Endothelial cell of umbilical vein (primary cell): ENCODE results near the gene RASD2. TPM values are rescaled to one million over a fixed set of nuclear protein-coding genes. Genes with fewer than 3 reads are reported as not detected.

Experiments used
- BruUV-seq: library from RNA; stranded (reverse); fragments of 400-500 nt; replicated peaks from 2 replicates; lab custom pipeline; 2021; lab: Mats Ljungman, UMichigan
- CTCF ChIA-PET: fragments of 300-600, 350-600 bp; sonication (Branson Sonifier 250); formaldehyde crosslinking; loops from one replicate; lab custom pipeline; 2021; ENCODE audit warnings: antibody characterized with exemption, inconsistent platforms; lab: Charles Lee
- POLR2A ChIA-PET: fragments of 300-600, 350-600 bp; sonication (Branson Sonifier 250); formaldehyde crosslinking; loops from one replicate; lab custom pipeline; 2021; ENCODE audit warnings: antibody characterized with exemption, inconsistent platforms; lab: Charles Lee
- DNase-seq: peaks from one replicate; pipeline ENCODE4 v3.0.0-alpha.2; 2011; ENCODE audit warnings: low read depth, low spot score
- FAIRE-seq: peaks from 2 replicates; lab custom pipeline; 2011; peaks lifted over from hg19 to GRCh38; lab: Jason Lieb, UNC
- H2AFZ ChIP-seq: 2 replicates; pipeline ENCODE4 v1.6.0; 2012; ENCODE audit warnings: low read depth, low read length, control low read depth, inconsistent platforms
- H3K27ac ChIP-seq: 2 replicates; pipeline ENCODE4 v1.5.1; 2011; ENCODE audit warnings: low read depth, mild to moderate bottlenecking, control low read depth, low read length, moderate library complexity; ENCODE audit not compliant: insufficient read depth
- H3K27me3 ChIP-seq, 2 experiments: 2 replicates each; pipeline versions ENCODE4 v1.6.0 to v1.6.1; 2011; ENCODE audit warnings: low read length in 2 of 2, mixed read lengths in 1 of 2; ENCODE audit not compliant: control insufficient read depth in 2 of 2, insufficient read depth in 2 of 2
- H3K36me3 ChIP-seq, 2 experiments: 2 replicates in 1 of 2; 3 replicates in 1 of 2; pipeline ENCODE4 v1.5.1; 2011; ENCODE audit warnings: low read length in 2 of 2, mild to moderate bottlenecking in 1 of 2, moderate library complexity in 1 of 2; ENCODE audit not compliant: control insufficient read depth in 2 of 2, insufficient read depth in 2 of 2; ENCODE audit errors: extremely low read depth in 1 of 2
- H3K4me1 ChIP-seq: 3 replicates; pipeline ENCODE4 v1.5.1; 2011; ENCODE audit warnings: mild to moderate bottlenecking, low read length; ENCODE audit not compliant: control insufficient read depth, insufficient read depth; ENCODE audit errors: extremely low read depth
- H3K4me2 ChIP-seq: 2 replicates; pipeline ENCODE4 v1.6.1; 2011; ENCODE audit warnings: low read length, control low read depth, mixed read lengths; ENCODE audit not compliant: insufficient read depth
- H3K4me3 ChIP-seq, 3 experiments: fragments of 200-600 bp in 1 of 3; sonication (generic), shearing (Covaris generic) in 1 of 3; replicated peaks in 1 of 3; 2 replicates each; pipeline ENCODE4 v1.5.1; 2011 to 2016; ENCODE audit warnings: control low read depth in 3 of 3, low read length in 3 of 3, mild to moderate bottlenecking in 2 of 3, inconsistent platforms in 1 of 3, low read depth in 1 of 3, moderate library complexity in 1 of 3; ENCODE audit not compliant: insufficient read depth in 1 of 3
- H3K79me2 ChIP-seq: 2 replicates; pipeline ENCODE4 v1.6.0; 2012; ENCODE audit warnings: low read length, inconsistent platforms; ENCODE audit not compliant: control insufficient read depth, insufficient read depth
- H3K9ac ChIP-seq: replicated peaks from 2 replicates; pipeline ENCODE3; 2011; ENCODE audit warnings: low read length, control low read depth; ENCODE audit not compliant: insufficient read depth; ENCODE audit errors: extremely low read depth
- H3K9me1 ChIP-seq: replicated peaks from 3 replicates; pipeline ENCODE4 v1.6.0; 2011; ENCODE audit warnings: mild to moderate bottlenecking, low read length; ENCODE audit not compliant: control insufficient read depth, insufficient read depth; ENCODE audit errors: extremely low read depth
- H3K9me3 ChIP-seq: replicated peaks from 2 replicates; pipeline ENCODE4 v1.5.1; 2012; ENCODE audit warnings: low read length, inconsistent platforms; ENCODE audit not compliant: control insufficient read depth, insufficient read depth
- H4K20me1 ChIP-seq: replicated peaks from 2 replicates; pipeline ENCODE3; 2011; ENCODE audit warnings: mild to moderate bottlenecking, low read length; ENCODE audit not compliant: control insufficient read depth, insufficient read depth; ENCODE audit errors: extremely low read depth
- CTCF ChIP-seq, 2 donors: IDR thresholded peaks; 1 replicate in 1 of 2; 2 replicates in 1 of 2; pipeline ENCODE4 v1.5.1; 2011; ENCODE audit warnings: low read length in 2 of 2, mild to moderate bottlenecking in 2 of 2, moderate library complexity in 2 of 2, control low read depth in 1 of 2, inconsistent platforms in 1 of 2, low read depth in 1 of 2; ENCODE audit not compliant: insufficient read depth in 1 of 2; ENCODE audit errors: extremely low read depth in 1 of 2
- EZH2 ChIP-seq: IDR thresholded peaks from 2 replicates; pipeline ENCODE4 v1.6.1; 2012; ENCODE audit warnings: borderline replicate concordance, low read depth, mild to moderate bottlenecking, moderate library complexity, low read length, inconsistent platforms; ENCODE audit not compliant: severe bottlenecking
- FOS ChIP-seq: IDR thresholded peaks from 2 replicates; pipeline ENCODE4 v1.6.1; 2011; ENCODE audit warnings: mild to moderate bottlenecking, low read length, moderate library complexity, borderline replicate concordance; ENCODE audit not compliant: insufficient read depth
- GATA2 ChIP-seq: IDR thresholded peaks from 2 replicates; pipeline ENCODE4 v1.7.0; 2011; ENCODE audit warnings: low read depth, mild to moderate bottlenecking, moderate library complexity, mixed read lengths, low read length; ENCODE audit not compliant: insufficient read length, insufficient read depth
- JUN ChIP-seq: IDR thresholded peaks from 2 replicates; pipeline ENCODE4 v1.6.1; 2011; ENCODE audit warnings: borderline replicate concordance, low read depth; ENCODE audit not compliant: insufficient read length, insufficient read depth
- MYC ChIP-seq: IDR thresholded peaks from one replicate; pipeline ENCODE4 v1.6.1; 2011; ENCODE audit warnings: mild to moderate bottlenecking, low read depth, low read length
- POLR2A ChIP-seq: IDR thresholded peaks from 2 replicates; pipeline ENCODE4 v1.6.1; 2012; ENCODE audit warnings: low read depth, mild to moderate bottlenecking, control low read depth, low read length
- POLR2AphosphoS5 ChIP-seq: IDR thresholded peaks from 2 replicates; pipeline ENCODE4 v1.6.1; 2012; ENCODE audit warnings: low read depth, mild to moderate bottlenecking, control low read depth, low read length, moderate library complexity; ENCODE audit not compliant: insufficient read depth
- dilution Hi-C: fragments of 300-500 bp; cut with MboI; formaldehyde crosslinking; loops from one replicate; pipeline ENCODE4 v1.15.0; 2019; ENCODE audit warnings: low sequenced_read_pairs; ENCODE audit not compliant: extremely low pct_ligation_motif_present
- intact Hi-C: fragments of 100-400 bp; cut with micrococcal nuclease; formaldehyde crosslinking; loops from one replicate; pipeline ENCODE4 v1.10.0; 2022
- polyA plus RNA-seq, 4 experiments: library from polyadenylated mRNA; depleted of rRNA in 3 of 4; stranded (reverse) in 3 of 4; unstranded in 1 of 4; fragments of >200 nt; gene quantifications; 2 replicates each; pipeline versions ENCODE4 v1.2.1 to v1.2.3, GENCODE V29; 2011 to 2012; ENCODE audit warnings: missing spikeins in 1 of 4
- total RNA-seq: library from RNA; stranded (reverse); gene quantifications from 2 replicates; pipeline ENCODE4 v1.2.3, GENCODE V29; 2021
- TF ChIP-seq, protein P1 (sequence below): IDR thresholded peaks from 2 replicates; pipeline ENCODE4 v1.6.1; 2011; ENCODE audit not compliant: insufficient read depth, insufficient read length

RASD2 gene
- total and polyA plus RNA-seq, 2 donors (not counting 3 experiments of a cell fraction or from before 2014, with no cell fraction given), result not detected

DNA sequence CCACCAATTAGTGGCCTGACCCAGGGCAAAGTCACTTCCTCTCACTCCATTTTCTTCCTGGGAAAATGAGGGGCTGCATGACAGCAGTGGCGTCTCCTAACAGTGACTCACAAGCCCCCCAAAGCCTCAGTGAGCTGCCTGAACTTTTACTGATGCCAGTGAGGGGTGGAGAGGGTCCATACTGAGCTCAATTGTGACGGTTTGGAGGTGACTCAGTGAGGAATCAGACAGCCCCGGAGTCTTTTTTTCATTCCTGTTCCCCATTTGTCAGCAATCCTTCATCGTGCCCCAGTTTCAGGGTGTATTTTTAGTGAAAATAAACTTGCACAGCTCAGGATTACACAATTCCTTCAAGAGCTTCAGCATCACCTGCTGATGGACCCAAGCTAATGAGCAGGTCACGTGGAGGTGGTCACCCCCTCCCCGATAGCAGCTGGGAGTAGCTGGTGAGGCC lies 30.1 kb upstream of the RASD2 start:
- H3K9me1 ChIP-seq, result no peaks in the 10 kb centered on the region
- peaks cover 8 to 22% of the 10 kb centered on the region in 2 experiments for H3K27me3 ChIP-seq
- ChIA-PET POLR2A (no interaction called here), CTCF (interaction anchor here (0.8 to 3.6 kb wide), 4 partner anchors 13 to 72 kb away, joined by 3 to 9 read pairs (median 4); partner anchors contain the start of gene RASD2)
- H2AFZ ChIP-seq, result no peak overlapping the region
- H3K27ac ChIP-seq, result no peak overlapping the region
- H3K9me3 ChIP-seq, result no peaks in the 10 kb centered on the region
- H3K4me2 ChIP-seq, result no peak overlapping the region
- H3K4me3 ChIP-seq, result no peak overlapping the region
- no TSS peak for BruUV-seq
- no peaks in the 10 kb centered on the region for H3K4me1 ChIP-seq
- no peaks in the 10 kb centered on the region for H3K79me2 ChIP-seq
- intact Hi-C loops, result no loop called here
- dilution Hi-C loops, result no loop called here
- DNase-seq (no peak), FAIRE-seq (no peak)
- no peak overlapping the region for H3K9ac ChIP-seq
- TF ChIP-seq GATA2 (no peak), FOS (no peak)
- no peaks in the 10 kb centered on the region for H4K20me1 ChIP-seq
- no peaks in the 10 kb centered on the region for H3K36me3 ChIP-seq

DNA sequence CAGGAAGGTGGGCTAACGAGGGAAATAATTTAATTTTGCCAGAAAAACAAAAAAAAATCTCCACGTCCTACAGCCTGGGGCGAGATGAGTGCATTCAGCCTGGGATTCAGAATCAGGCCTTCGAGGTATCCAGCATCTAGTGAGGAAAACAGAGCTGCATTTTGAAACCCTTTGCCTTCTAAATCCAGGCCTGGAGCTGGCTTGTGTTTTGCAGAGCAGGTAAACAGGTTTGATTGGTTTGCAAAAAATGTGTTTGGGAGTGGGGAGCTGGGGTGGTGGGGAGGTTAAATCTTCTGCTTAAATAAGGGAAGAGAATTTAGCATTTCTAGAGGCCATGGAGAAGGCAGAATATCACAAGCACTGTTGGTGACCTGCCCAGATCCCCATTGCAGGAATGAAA lies 29.7 kb upstream of the RASD2 start:
- H4K20me1 ChIP-seq, result no peaks in the 10 kb centered on the region
- H3K79me2 ChIP-seq, result no peaks in the 10 kb centered on the region
- no peak overlapping the region for H3K4me3 ChIP-seq
- no peaks in the 10 kb centered on the region for H3K4me1 ChIP-seq
- TF ChIP-seq JUN (no peak), POLR2A (no peak), FOS (no peak), EZH2 (no peak), CTCF (IDR thresholded peaks at IDR 0.05; ENCODE audit: extremely low read depth in 1 of 2, insufficient read depth in 1 of 2, low read depth in 1 of 2, low read length in 2 of 2) (no peak), POLR2AphosphoS5 (no peak), MYC (no peak), GATA2 (no peak)
- TF ChIP-seq, protein P1, sequence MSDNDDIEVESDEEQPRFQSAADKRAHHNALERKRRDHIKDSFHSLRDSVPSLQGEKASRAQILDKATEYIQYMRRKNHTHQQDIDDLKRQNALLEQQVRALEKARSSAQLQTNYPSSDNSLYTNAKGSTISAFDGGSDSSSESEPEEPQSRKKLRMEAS, result no peak
- DNase-seq (no peak), FAIRE-seq (no peak)
- H3K27ac ChIP-seq, result no peak overlapping the region
- H3K4me2 ChIP-seq, result no peak overlapping the region
- H3K27me3 ChIP-seq, result peaks cover 7 to 24% of the 10 kb centered on the region in 2 experiments
- intact Hi-C loops (no loop called here), dilution Hi-C loops (no loop called here)
- H2AFZ ChIP-seq, result no peak overlapping the region
- no peaks in the 10 kb centered on the region for H3K9me1 ChIP-seq
- no peaks in the 10 kb centered on the region for H3K9me3 ChIP-seq
- no TSS peak for BruUV-seq
- ChIA-PET CTCF (interaction anchor here (1.0 to 3.6 kb wide), 3 partner anchors 13 to 72 kb away, joined by 3 to 9 read pairs (median 4); no protein-coding TSS in a partner anchor), POLR2A (no interaction called here)
- H3K9ac ChIP-seq, result no peak overlapping the region
- no peaks in the 10 kb centered on the region for H3K36me3 ChIP-seq
